Prostate gland (tissue), 2 donors: Measurements from ENCODE around the gene PTCHD4. TPM values are rescaled to one million over a fixed set of nuclear protein-coding genes. Genes with fewer than 3 reads are reported as not detected.

Experiments
- DNase-seq: peaks from one replicate; pipeline ENCODE4 v3.0.0-alpha.2; 2019; ENCODE audit warnings: low spot score
- H3K27ac ChIP-seq, 2 donors: fragments of 200-600 bp; sonication (generic); 2 replicates each; pipeline ENCODE4 v1.5.1; 2017 to 2019
- H3K27me3 ChIP-seq: fragments of 200-600 bp; sonication (generic); replicated peaks from 2 replicates; pipeline ENCODE4 v1.5.1; 2019; ENCODE audit not compliant: insufficient read depth
- H3K36me3 ChIP-seq, 2 donors: fragments of 200-600 bp; sonication (generic); 1 replicate in 1 of 2; 2 replicates in 1 of 2; pipeline versions ENCODE4 v1.5.1 to v1.8.1; 2017 to 2019
- H3K4me1 ChIP-seq: fragments of 200-600 bp; sonication (generic); replicated peaks from 2 replicates; pipeline ENCODE4 v1.5.1; 2019
- H3K4me3 ChIP-seq, 2 donors: fragments of 200-600 bp; sonication (generic); 2 replicates each; pipeline ENCODE4 v1.5.1; 2017 to 2019
- H3K9me3 ChIP-seq: fragments of 200-600 bp; sonication (generic); 2 replicates; pipeline ENCODE4 v1.5.1; 2017
- POLR2A ChIP-seq: fragments of 450-650 bp; IDR thresholded peaks from one replicate; pipeline ENCODE4 v1.6.1; 2016; ENCODE audit warnings: antibody characterized with exemption, mild to moderate bottlenecking
- POLR2AphosphoS5 ChIP-seq: sonication (generic); formaldehyde crosslinking; IDR thresholded peaks from one replicate; pipeline ENCODE4 v1.6.1; 2017; ENCODE audit warnings: antibody characterized with exemption
- WGBS: methylation state at CpG from one replicate; pipeline ENCODE4 v1.1.5; 2018; 5-methylcytosine and 5-hydroxymethylcytosine counted together
- intact Hi-C: fragments of 100-400 bp; cut with DNase I; formaldehyde crosslinking; loops from one replicate; pipeline ENCODE4 v1.14.2; 2022
- total RNA-seq, 2 donors: library from RNA; depleted of rRNA; stranded (reverse); fragments of >200 nt; gene quantifications; one replicate each; pipeline ENCODE4 v1.1.0, GENCODE V29; 2016
- TF ChIP-seq, protein P1 (sequence below), 4 experiments: fragments of 200-600 bp in 2 of 4; fragments of 450-650 bp in 2 of 4; sonication (generic) in 2 of 4; IDR thresholded peaks; 1 replicate in 3 of 4; 2 replicates in 1 of 4; pipeline ENCODE4 v1.5.1; 2016 to 2019; ENCODE audit warnings: antibody characterized with exemption in 4 of 4, mild to moderate bottlenecking in 2 of 4, moderate library complexity in 2 of 4

The PTCHD4 gene
- total RNA-seq, 2 donors from 2014 or later, result 1.0 to 1.1 TPM

DNA sequence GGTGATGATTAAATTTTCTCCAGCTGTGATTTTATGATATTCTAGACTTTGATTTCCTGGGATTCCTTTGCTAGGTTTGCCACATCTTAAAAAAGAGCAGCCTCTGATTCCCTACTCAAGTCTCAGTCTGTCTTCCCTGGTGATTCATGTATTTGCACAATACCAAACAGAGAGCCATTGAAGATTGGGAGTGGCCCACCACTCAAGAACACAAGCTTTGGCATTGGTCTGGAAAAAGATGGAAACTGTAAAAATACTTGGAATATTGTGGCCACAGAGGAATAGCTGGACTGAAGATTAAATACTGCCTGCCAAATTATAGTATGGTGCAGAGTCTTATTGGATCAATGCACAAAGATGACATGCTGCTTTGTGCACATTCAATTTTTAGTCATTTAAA, 32.9 kb downstream of the PTCHD4 start:
- Histone ChIP-seq H3K9me3 (no peaks in the 10 kb centered on the region), H3K4me1 (no peaks in the 10 kb centered on the region), H3K27ac (no peak overlapping the region), H3K4me3 (no peak overlapping the region), H3K27me3 (no peaks in the 10 kb centered on the region), H3K36me3 (no peaks in the 10 kb centered on the region)
- TF ChIP-seq, protein P1, sequence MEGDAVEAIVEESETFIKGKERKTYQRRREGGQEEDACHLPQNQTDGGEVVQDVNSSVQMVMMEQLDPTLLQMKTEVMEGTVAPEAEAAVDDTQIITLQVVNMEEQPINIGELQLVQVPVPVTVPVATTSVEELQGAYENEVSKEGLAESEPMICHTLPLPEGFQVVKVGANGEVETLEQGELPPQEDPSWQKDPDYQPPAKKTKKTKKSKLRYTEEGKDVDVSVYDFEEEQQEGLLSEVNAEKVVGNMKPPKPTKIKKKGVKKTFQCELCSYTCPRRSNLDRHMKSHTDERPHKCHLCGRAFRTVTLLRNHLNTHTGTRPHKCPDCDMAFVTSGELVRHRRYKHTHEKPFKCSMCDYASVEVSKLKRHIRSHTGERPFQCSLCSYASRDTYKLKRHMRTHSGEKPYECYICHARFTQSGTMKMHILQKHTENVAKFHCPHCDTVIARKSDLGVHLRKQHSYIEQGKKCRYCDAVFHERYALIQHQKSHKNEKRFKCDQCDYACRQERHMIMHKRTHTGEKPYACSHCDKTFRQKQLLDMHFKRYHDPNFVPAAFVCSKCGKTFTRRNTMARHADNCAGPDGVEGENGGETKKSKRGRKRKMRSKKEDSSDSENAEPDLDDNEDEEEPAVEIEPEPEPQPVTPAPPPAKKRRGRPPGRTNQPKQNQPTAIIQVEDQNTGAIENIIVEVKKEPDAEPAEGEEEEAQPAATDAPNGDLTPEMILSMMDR (IDR thresholded peaks at IDR 0.05), result no peak
- no peak for TF ChIP-seq POLR2A
- no peak for TF ChIP-seq POLR2AphosphoS5
- DNase-seq, result no peak
- intact Hi-C loops, result no loop called here

DNA sequence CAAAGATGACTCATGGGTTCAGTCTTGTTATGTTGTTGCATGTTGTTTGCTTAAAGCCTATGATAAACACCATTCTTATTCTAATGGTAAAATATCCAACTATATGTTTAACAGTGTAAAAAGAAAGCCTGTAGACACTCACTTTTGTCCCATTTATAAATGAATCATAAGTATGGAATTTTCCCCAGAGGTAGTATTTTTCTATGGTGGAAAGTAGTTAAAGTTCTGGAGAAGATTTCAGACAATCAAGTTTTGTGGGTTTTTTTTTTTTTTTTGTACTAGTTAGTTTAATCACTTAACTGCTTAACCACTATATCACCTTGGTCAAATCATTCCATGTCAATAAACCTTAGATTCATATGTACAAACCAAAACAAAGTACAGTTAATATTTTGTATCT, 35.8 kb downstream of the PTCHD4 start:
- Histone ChIP-seq H3K36me3 (no peaks in the 10 kb centered on the region), H3K4me3 (no peak overlapping the region), H3K4me1 (no peaks in the 10 kb centered on the region), H3K27me3 (no peaks in the 10 kb centered on the region), H3K27ac (no peak overlapping the region), H3K9me3 (no peaks in the 10 kb centered on the region)
- TF ChIP-seq, protein P1 (IDR thresholded peaks at IDR 0.05), result no peak
- TF ChIP-seq POLR2AphosphoS5 (no peak), POLR2A (no peak)
- intact Hi-C loops, result no loop called here
- DNase-seq, result no peak

DNA sequence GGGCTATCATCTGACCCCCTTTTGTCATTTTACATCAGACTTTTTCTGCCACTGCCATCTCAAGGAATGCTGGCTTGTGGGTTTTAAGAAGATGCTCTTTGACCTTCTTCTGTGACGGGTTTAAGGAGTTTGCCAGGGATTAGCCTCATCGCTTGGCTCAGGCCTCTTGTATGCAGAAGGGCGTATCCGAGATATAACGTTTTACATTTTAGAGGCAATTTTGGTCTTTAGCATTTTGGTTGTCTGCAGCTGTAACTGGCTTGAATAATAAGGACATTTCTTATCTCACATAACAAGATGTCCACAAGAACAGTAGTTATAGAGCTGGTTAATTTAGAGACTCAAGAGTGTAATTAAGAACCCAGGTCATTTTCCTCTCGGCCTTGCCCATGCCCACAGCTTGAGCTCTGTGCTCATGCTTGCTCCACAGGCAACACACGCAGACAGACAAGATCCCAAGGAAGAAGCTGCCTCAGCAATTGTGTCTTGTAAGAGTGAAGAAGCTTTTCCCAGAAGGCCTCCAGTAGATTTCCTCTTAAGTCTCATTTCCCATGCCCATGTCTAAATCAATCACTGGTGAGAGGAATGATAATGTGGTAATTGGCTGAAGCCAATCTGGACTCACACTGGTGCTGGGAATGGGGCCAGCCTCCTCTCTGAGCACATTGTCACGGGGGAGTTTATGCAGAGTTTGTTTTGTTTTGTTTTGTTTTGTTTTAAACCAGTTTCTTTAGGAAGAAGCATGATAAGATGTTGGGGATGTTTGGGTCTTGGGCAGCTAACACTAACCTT, 36.8 kb downstream of the PTCHD4 start:
- Histone ChIP-seq H3K4me1 (no peaks in the 10 kb centered on the region), H3K27me3 (no peaks in the 10 kb centered on the region), H3K36me3 (no peaks in the 10 kb centered on the region), H3K27ac (no peak overlapping the region), H3K4me3 (no peak overlapping the region), H3K9me3 (no peaks in the 10 kb centered on the region)
- 82% methylated on average over 8 of the region's 8 CpGs for WGBS
- intact Hi-C loops, result no loop called here
- no peak for DNase-seq
- no peak for TF ChIP-seq POLR2A
- TF ChIP-seq, protein P1 (IDR thresholded peaks at IDR 0.05), result no peak
- no peak for TF ChIP-seq POLR2AphosphoS5

DNA sequence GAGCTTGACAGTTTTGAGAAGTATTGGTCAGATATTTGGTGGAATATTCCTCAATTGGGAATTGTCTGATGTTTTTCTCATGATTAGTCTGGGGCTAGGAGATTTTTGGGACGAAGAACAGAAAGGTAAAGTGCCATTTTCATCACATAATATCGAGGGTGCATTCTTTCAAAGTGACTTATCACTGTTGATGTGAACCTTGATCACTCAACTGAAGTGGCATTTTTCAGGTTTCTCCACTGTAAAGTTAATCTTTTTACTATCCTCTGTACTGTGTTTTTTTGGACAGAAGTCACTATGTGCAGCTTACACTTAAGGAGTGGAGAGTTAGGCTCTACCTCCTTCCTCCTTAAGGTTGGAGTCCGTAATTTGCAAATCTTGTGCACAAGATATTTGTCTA, 39.2 kb downstream of the PTCHD4 start:
- Histone ChIP-seq H3K9me3 (no peaks in the 10 kb centered on the region), H3K27me3 (no peaks in the 10 kb centered on the region), H3K36me3 (no peaks in the 10 kb centered on the region), H3K27ac (no peak overlapping the region), H3K4me1 (no peaks in the 10 kb centered on the region), H3K4me3 (no peak overlapping the region)
- intact Hi-C loops, result no loop called here
- WGBS, result 87% methylated on average over 3 of the region's 3 CpGs
- TF ChIP-seq POLR2AphosphoS5, result no peak
- TF ChIP-seq, protein P1 (IDR thresholded peaks at IDR 0.05), result no peak
- TF ChIP-seq POLR2A, result no peak
- DNase-seq, result no peak

DNA sequence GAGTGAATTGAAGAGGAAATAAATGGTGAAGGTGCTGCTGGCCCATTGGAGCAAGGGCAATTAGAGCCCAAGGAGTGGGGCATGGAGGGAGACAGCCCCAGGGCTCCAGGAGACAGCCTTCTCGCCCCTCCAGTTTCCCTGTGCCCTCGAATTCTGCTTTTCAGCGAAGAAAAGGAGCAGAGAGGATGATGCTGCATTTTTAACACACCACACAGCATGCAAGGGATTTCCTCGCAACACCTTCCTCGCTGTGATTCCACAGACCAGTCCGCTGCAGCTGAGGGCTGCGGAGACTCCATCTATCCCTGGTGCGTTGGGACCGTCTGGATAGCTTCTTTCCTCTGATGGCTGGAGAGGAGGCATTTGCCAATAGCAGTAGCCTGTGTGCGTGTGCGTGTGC, 41.7 kb downstream of the PTCHD4 start:
- no peaks in the 10 kb centered on the region for H3K4me1 ChIP-seq
- intact Hi-C loops, result no loop called here
- TF ChIP-seq POLR2AphosphoS5, result no peak
- TF ChIP-seq POLR2A, result no peak
- TF ChIP-seq, protein P1 (IDR thresholded peaks at IDR 0.05), result no peak
- no peaks in the 10 kb centered on the region for H3K36me3 ChIP-seq
- 38% methylated on average over 11 of the region's 11 CpGs for WGBS
- no peak for DNase-seq
- H3K27ac ChIP-seq, result no peak overlapping the region
- H3K27me3 ChIP-seq, result no peaks in the 10 kb centered on the region
- no peaks in the 10 kb centered on the region for H3K9me3 ChIP-seq
- H3K4me3 ChIP-seq, result no peak overlapping the region
